UCSD-AML1 (cell line): Measurements from ENCODE around the gene FOXG1.

ENCODE experiments used
- DNase-seq: peaks from one replicate; lab custom pipeline; 2025; ENCODE audit not compliant: unreplicated experiment; lab: John Stamatoyannopoulos, UW

The FOXG1 gene

DNA sequence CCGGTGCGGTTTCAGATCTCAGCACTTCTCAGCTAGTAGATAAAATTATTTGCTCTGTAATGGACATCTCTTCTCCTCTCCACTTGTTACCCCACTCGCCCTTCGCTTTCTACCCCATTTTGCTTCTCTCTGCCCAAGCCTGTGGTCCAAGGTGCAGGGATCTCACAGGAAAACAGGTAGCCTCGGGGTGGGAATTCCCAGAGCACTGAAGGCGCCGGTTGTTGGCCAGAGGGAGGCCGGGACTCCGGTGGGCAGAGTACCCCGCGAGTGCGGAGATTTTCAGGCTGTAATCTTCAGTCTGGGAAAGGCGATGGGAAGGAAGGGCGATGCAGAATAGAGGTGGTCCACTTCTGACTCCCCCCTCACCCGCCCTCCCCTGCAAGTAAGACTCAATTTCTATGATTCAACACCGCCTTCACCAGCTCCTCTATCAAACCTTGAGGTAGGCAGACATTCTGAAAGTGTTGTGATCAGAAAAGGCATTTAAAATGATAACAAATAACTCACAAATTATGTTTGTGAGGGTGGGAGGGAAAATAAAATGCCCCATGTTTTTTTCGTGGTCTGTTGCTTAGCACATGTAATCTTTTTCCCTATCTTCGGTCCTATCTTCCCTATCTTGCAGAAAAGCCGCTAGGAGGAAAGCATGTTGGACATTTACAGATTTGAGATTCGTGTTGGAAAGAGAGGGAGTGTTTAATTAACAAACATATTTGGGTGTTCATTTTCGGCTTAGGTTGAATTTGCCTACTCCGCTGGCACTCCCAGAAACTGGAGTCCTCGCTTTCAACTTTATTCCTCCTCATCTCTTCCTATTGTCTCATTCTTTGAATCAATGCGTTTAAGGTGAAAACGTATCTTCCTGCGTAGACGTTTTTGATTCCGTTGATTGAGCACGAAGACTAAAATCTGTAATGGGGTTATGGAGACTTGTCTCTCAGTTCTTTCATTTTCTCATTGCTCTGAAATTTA lies 8.5 kb downstream of the FOXG1 start:
- no peak for DNase-seq

GRCh38 chr14:28776482-28777266 lies 10.1 kb downstream of the FOXG1 start:
- DNase-seq: no peak

GRCh38 chr14:28777471-28778137 lies 11.0 kb downstream of the FOXG1 start:
- no peak for DNase-seq

- DNase-seq: no peak
Measured at GRCh38 chr14:28778138-28779117, 11.8 kb downstream of the FOXG1 start.

- no peak for DNase-seq
Measured at GRCh38 chr14:28779456-28779855, 12.9 kb downstream of the FOXG1 start.

GRCh38 chr14:28780843-28781820 lies 14.5 kb downstream of the FOXG1 start:
- no peak for DNase-seq

DNA sequence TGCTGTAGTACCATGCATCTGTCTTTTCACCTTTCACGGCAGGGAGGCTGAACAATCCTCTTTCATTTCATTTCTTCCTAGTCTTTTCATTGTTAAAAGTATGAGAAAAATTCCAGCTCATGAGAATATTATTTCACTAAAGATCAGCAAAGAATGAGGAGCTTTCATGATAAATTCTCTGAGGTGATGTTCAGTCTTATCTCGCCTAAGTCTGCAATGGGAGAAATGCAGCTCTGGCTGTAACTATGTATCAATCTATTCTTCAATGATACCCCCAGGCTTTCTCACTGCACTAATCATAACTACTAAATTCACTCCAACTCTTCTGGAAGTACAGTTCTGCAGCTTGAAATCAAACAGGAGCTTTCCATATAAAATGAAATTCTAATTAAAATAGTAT lies 15.7 kb downstream of the FOXG1 start:
- DNase-seq: no peak

- no peak for DNase-seq
Measured at GRCh38 chr14:28783664-28784063, 17.1 kb downstream of the FOXG1 start.

- no peak for DNase-seq
Measured at GRCh38 chr14:28784096-28785048, 17.8 kb downstream of the FOXG1 start.

DNA sequence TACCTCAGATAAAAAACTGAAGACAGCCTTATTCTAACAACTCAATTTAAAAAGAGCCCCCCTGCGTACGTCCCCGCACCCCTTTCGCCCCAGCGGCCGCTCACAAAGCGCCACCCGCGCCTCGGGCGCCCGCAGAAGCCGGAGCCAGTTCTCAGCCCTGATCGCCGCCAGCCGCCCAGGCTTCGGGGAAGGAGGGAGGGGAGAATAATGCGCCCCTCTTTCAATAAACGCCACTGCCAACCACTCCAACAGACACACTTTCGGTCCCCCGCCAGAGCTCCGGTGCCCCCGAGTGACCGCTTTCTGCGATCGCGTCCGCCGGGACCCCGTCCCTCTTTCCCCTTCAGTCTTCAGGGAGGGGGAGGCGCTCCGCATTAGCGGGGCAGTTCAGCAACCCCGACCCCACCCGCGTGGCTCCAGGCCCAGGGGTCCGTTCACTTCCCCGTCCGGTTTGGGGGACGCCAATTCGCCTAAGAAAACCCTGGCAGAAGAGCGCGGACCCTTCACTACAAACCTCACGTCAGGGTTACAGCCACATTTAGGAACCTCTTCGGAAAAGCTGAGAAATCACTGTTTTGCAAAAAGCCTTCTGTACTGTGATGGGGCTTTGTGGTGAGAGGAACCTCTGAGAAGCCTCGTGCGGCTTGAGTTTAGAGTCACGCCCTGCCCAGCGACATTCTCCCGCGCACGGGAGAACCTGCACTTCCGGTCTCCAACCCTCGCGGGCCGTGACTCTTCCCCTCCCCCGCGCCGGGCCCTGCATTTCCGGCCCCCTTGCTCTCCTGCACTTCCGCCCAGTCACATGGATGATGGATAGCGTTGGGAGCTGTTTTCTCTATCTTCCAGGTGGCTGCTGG lies 18.7 kb downstream of the FOXG1 start:
- no peak for DNase-seq

GRCh38 chr14:28807518-28807917 lies 40.9 kb downstream of the FOXG1 start:
- no peak for DNase-seq

GRCh38 chr14:28813810-28814209 lies 47.2 kb downstream of the FOXG1 start:
- DNase-seq: no peak
